Lower leg skin (tissue), 4 donors: Measurements from ENCODE around the gene NAV2. TPM values are rescaled to one million over a fixed set of nuclear protein-coding genes. Genes with fewer than 3 reads are reported as not detected.

Experiments
- DNase-seq, 2 donors: peaks; one replicate each; pipeline ENCODE4 v3.0.0-alpha.2; 2019; ENCODE audit warnings: low spot score in 2 of 2
- H3K4me3 ChIP-seq: fragments of 200-600 bp; sonication (generic); 2 replicates; pipeline ENCODE4 v1.5.1; 2017; ENCODE audit warnings: mild to moderate bottlenecking, low read depth; ENCODE audit not compliant: poor library complexity, severe bottlenecking
- CTCF ChIP-seq, 3 donors: fragments of 450-650 bp; IDR thresholded peaks; one replicate each; pipeline ENCODE4 v1.5.1; 2016; ENCODE audit warnings: antibody characterized with exemption in 3 of 3, mild to moderate bottlenecking in 3 of 3, moderate library complexity in 2 of 3
- POLR2A ChIP-seq, 2 donors: fragments of 450-650 bp; IDR thresholded peaks; one replicate each; pipeline ENCODE4 v1.6.1; 2016 to 2017; ENCODE audit warnings: antibody characterized with exemption in 2 of 2, mild to moderate bottlenecking in 1 of 2, moderate library complexity in 1 of 2
- WGBS, 2 donors: methylation state at CpG; one replicate each; pipeline ENCODE4 v1.1.5; 2018; 5-methylcytosine and 5-hydroxymethylcytosine counted together
- intact Hi-C: fragments of 100-400 bp; cut with DNase I; formaldehyde crosslinking; loops from one replicate; pipeline ENCODE4 v1.15.0; 2023; ENCODE audit warnings: low total_unique reads
- total RNA-seq, 4 donors: library from RNA; depleted of rRNA; stranded (reverse); fragments of >200 nt; gene quantifications; one replicate each; pipeline ENCODE4 v1.1.0, GENCODE V29; 2016

Gene NAV2
- total RNA-seq, 4 donors from 2014 or later: 5.8 to 30.7 (median 21.0) TPM

- DNase-seq: no peak
- TF ChIP-seq CTCF (IDR thresholded peaks at IDR 0.05): no peak
- no peak for TF ChIP-seq POLR2A (IDR thresholded peaks at IDR 0.05)
- H3K4me3 ChIP-seq: no peak overlapping the region
- intact Hi-C loops: no loop called here
- 44 to 53% methylated on average over 8 of the region's 8 CpGs for WGBS, 2 donors
Measured at GRCh38 chr11:20056109-20056949, 343.7 kb downstream of the NAV2 start.

DNA sequence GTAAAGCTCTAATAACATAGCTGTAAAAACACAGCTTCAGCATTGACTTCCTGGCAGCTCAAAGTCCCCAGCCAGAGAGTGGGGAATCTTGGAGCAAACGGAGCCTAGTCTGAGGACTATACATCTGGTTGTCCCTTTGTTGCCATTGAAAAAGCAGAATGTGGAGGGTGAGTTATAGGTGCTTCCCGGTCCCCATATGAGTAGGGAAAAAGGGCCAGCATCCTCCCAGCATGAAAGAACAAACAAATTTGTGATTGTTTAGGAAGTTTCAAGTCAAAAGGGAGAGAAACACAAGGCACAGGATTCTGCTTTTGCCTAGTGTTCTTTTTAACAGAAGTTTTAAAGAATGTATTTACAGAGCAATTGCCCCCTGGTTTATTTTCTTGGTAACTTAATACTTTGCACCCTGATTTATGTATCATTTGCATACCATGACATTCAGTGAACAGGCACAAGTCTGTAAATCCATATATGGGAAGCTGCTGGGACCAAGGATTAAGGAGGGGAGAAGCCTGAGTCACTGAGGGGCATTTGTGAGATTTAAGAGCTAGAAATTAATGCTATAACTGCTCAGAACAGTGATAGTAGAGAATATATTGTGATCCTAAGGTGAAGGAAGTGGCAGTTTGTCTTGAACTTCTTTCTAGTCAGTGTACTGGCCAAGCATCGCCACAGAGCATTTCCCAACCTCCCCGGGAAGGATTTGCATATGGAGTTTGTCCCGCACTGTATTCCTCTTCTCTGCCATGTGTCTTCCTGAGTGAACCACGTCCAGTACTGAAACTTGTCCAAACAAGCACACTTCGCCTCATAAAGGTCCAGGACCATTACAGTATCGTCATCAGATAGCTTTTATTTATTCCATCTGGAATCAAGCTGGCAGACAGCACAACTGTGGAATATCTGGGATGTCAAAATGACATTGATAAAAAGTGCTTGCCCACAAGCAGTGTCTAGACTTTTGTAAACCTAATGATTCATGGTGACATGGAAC is 344.6 kb downstream of the NAV2 start:
- no peak for DNase-seq
- 39 to 46% methylated on average over 8 of the region's 8 CpGs for WGBS, 2 donors
- intact Hi-C loops: no loop called here
- H3K4me3 ChIP-seq: no peak overlapping the region
- TF ChIP-seq CTCF (IDR thresholded peaks at IDR 0.05) (no peak), POLR2A (IDR thresholded peaks at IDR 0.05) (no peak)

- TF ChIP-seq POLR2A (IDR thresholded peaks at IDR 0.05) (no peak), CTCF (IDR thresholded peaks at IDR 0.05) (no peak)
- intact Hi-C loops: no loop called here
- 85 to 87% methylated on average over 3 of the region's 3 CpGs for WGBS, 2 donors
- no peak for DNase-seq
- H3K4me3 ChIP-seq: no peak overlapping the region
Measured at GRCh38 chr11:20058749-20059458, 346.3 kb downstream of the NAV2 start.

- intact Hi-C loops: no loop called here
- 66 to 68% methylated on average over 4 of the region's 4 CpGs for WGBS, 2 donors
- H3K4me3 ChIP-seq: no peak overlapping the region
- no peak for TF ChIP-seq CTCF (IDR thresholded peaks at IDR 0.05)
- DNase-seq: no peak
Measured at GRCh38 chr11:20059587-20060021, 347.0 kb downstream of the NAV2 start.

GRCh38 chr11:20060181-20060580 is 347.5 kb downstream of the NAV2 start:
- TF ChIP-seq POLR2A (IDR thresholded peaks at IDR 0.05) (no peak), CTCF (IDR thresholded peaks at IDR 0.05) (no peak)
- intact Hi-C loops: no loop called here
- H3K4me3 ChIP-seq: no peak overlapping the region
- WGBS, 2 donors: 64 to 69% methylated on average over 3 of the region's 3 CpGs
- DNase-seq: no peak
